Progenitor cell of endocrine pancreas (in vitro differentiated cells): ENCODE data around the gene SNAPIN. TPM values are rescaled to one million over a fixed set of nuclear protein-coding genes. Genes with fewer than 3 reads are reported as not detected.
"Not testable (repeated sequence)": the region's sequence is repeated elsewhere in the genome, so short reads cannot be mapped to it uniquely, and the experiment has no call there.

Experiments used
- DNase-seq: peaks from one replicate; pipeline ENCODE4 v3.0.0; 2021; ENCODE audit warnings: low spot score; ENCODE audit not compliant: unreplicated experiment
- H3K27ac Mint-ChIP-seq: 2 replicates; pipeline ENCODE4 v1.8.0; 2021; ENCODE audit warnings: mild to moderate bottlenecking, moderate library complexity, mixed read lengths
- H3K27me3 Mint-ChIP-seq: 2 replicates; pipeline ENCODE4 v1.8.0; 2021; ENCODE audit warnings: mixed read lengths
- H3K36me3 Mint-ChIP-seq: 2 replicates; pipeline ENCODE4 v1.8.0; 2022; ENCODE audit warnings: mixed read lengths; ENCODE audit not compliant: insufficient read depth
- H3K4me1 Mint-ChIP-seq: 2 replicates; pipeline ENCODE4 v1.8.0; 2021; ENCODE audit warnings: low read depth, mixed read lengths
- H3K4me3 Mint-ChIP-seq: 2 replicates; pipeline ENCODE4 v1.8.0; 2021; ENCODE audit warnings: low read depth, mild to moderate bottlenecking, moderate library complexity, mixed read lengths
- H3K9me3 Mint-ChIP-seq: 2 replicates; pipeline ENCODE4 v1.8.0; 2021; ENCODE audit warnings: low read depth, mixed read lengths
- CTCF ChIP-seq: fragments of 200-600 bp; sonication (generic); IDR thresholded peaks from one replicate; pipeline ENCODE4 v1.5.0; 2021; ENCODE audit warnings: antibody characterized with exemption, mild to moderate bottlenecking; ENCODE audit not compliant: unreplicated experiment
- total RNA-seq: library from RNA; stranded (reverse); gene quantifications from 2 replicates; pipeline ENCODE4 v1.2.1, GENCODE V29; 2021

Gene SNAPIN
- total RNA-seq, 1 donor from 2014 or later, result 38.0 TPM

- peak overlapping the region; percentile 37 for H3K4me3 Mint-ChIP-seq
Measured at GRCh38 chr1:153667439-153667838, 8.9 kb downstream of the SNAPIN start.

GRCh38 chr1:153668672-153669071, 10.2 kb downstream of the SNAPIN start:
- DNase-seq, H3K9me3 Mint-ChIP-seq: not testable (repeated sequence)

More at GRCh38 chr1:153667439-153667838, 8.9 kb downstream of the SNAPIN start:
- peaks cover 40% of the 10 kb centered on the region for H3K36me3 Mint-ChIP-seq
- DNase-seq, result no peak
- no peak for TF ChIP-seq CTCF
- no peak overlapping the region for H3K27ac Mint-ChIP-seq
- peaks cover 14% of the 10 kb centered on the region for H3K4me1 Mint-ChIP-seq
- no peaks in the 10 kb centered on the region for H3K9me3 Mint-ChIP-seq
- H3K27me3 Mint-ChIP-seq, result no peaks in the 10 kb centered on the region

GRCh38 chr1:153669606-153670005, 11.1 kb downstream of the SNAPIN start:
- DNase-seq, result no peak
- no peak overlapping the region for H3K4me3 Mint-ChIP-seq
- H3K27me3 Mint-ChIP-seq, result no peaks in the 10 kb centered on the region
- no peak for TF ChIP-seq CTCF
- H3K4me1 Mint-ChIP-seq, result peaks cover 14% of the 10 kb centered on the region
- H3K9me3 Mint-ChIP-seq, result no peaks in the 10 kb centered on the region
- peaks cover 33% of the 10 kb centered on the region for H3K36me3 Mint-ChIP-seq
- H3K27ac Mint-ChIP-seq, result no peak overlapping the region

More at GRCh38 chr1:153668672-153669071, 10.2 kb downstream of the SNAPIN start:
- not testable (repeated sequence) for H3K27me3 Mint-ChIP-seq, H3K27ac Mint-ChIP-seq, H3K4me3 Mint-ChIP-seq
- peaks cover 37% of the 10 kb centered on the region for H3K36me3 Mint-ChIP-seq
- H3K4me1 Mint-ChIP-seq, result peaks cover 14% of the 10 kb centered on the region

GRCh38 chr1:153670257-153670858, 11.9 kb downstream of the SNAPIN start:
- no peak for DNase-seq
- peaks cover 14% of the 10 kb centered on the region for H3K4me1 Mint-ChIP-seq
- H3K36me3 Mint-ChIP-seq, result peaks cover 25% of the 10 kb centered on the region
- no peaks in the 10 kb centered on the region for H3K27me3 Mint-ChIP-seq
- no peaks in the 10 kb centered on the region for H3K9me3 Mint-ChIP-seq
- TF ChIP-seq CTCF, result no peak
- no peak overlapping the region for H3K4me3 Mint-ChIP-seq
- H3K27ac Mint-ChIP-seq, result no peak overlapping the region

- DNase-seq, result peak; percentile 89
- Mint-ChIP-seq H3K9me3 (no peaks in the 10 kb centered on the region), H3K4me1 (peaks cover 14% of the 10 kb centered on the region), H3K27me3 (no peaks in the 10 kb centered on the region), H3K27ac (no peak within 1 kb of the TSS), H3K36me3 (peaks cover 23% of the 10 kb centered on the region), H3K4me3 (no peak within 1 kb of the TSS)
- TF ChIP-seq CTCF, result no peak
Measured at GRCh38 chr1:153670859-153671627, 12.5 kb downstream of the SNAPIN start, which contains the start of gene ILF2. Gene ILF2 (minus strand): TSS chr1:153670993. CDS start chr1:153670922, 71 bp downstream.

GRCh38 chr1:153671628-153672353, 13.3 kb downstream of the SNAPIN start:
- peak overlapping the region; percentile 90 for H3K27ac Mint-ChIP-seq
- DNase-seq, H3K9me3 Mint-ChIP-seq, H3K27me3 Mint-ChIP-seq, H3K4me3 Mint-ChIP-seq: not testable (repeated sequence)
- peaks cover 14% of the 10 kb centered on the region for H3K4me1 Mint-ChIP-seq
- peaks cover 21% of the 10 kb centered on the region for H3K36me3 Mint-ChIP-seq
